ENCODE results near the gene DYNC2I2.
"Not testable (repeated sequence)": the region's sequence is repeated elsewhere in the genome, so short reads cannot be mapped to it uniquely, and the experiment has no call there.

DYNC2I2 gene

DNA sequence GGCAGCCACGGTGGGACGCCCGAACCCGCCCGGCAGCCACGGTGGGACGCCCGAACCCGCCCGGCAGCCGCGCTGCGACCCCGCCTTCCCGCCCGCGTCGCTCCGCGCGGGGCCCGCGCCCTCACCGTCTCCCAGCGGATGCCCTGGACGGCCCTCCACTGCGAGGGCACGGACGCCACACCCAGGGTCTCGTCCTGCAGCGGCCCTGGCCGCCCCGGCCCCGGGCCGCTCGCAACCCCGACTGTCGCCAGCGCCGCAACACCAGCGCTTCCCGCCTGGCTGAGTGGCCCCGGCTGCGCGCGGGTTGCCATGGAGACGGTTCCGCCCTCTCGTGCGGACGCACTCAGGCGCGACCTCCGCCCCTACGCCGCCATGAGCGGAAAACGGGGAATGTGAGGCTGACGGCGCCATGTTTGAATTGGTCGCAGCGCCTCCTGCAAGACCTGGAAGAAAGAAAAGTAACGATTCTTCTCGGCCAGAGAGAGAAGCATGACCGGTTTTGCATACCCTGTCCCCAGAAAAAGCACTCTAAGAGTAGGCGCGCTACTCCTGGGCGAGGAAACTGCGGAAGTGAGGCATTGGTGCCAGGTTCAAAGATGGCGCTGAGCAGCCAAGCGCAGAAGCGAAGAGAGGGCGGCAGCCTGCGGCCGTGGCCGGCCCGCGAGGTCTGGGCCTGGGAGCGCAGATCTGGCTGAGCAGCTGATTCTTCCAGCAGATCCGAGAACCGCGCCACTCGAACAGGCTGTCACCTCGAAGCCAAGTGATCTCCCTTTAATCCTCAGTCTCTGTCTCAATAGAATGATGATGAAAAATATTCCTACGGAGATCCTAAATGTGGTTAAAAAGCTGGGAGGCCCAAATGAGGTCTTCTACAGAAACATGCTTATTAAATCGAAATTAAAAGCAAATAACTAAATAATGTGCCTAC, at the start of gene DYNC2I2:
Gene DYNC2I2, minus strand, starts transcription at position 432 of the 928 bp plus-strand sequence. Its CDS starts 121 bp downstream, at position 311.
- DNase-seq (ENCODE audit: extremely low read depth in 1 of 2, low read depth in 1 of 2), result peak; percentile 90 to 93

DNA sequence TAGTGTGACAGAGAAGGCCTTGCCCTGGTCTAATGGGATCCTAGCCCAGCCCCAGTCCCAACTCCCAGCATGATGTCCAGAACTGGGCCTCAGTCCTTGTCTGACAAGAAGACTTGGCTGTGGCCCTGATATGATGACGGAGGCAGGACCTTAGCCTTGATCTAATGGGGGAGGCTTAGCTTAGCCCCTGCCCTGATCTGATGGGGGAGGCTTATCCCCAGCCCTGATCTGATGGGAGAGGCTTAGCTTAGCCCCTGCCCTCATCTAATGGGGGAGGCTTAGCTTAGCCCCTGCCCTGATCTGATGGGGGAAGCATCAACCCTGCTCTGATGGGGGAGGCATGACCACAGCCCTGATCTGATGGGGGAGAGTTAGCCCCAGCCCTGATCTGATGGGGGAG, 49.4 kb upstream of the DYNC2I2 start:
- no peak for DNase-seq (ENCODE audit: extremely low read depth in 1 of 2, low read depth in 1 of 2)

DNA sequence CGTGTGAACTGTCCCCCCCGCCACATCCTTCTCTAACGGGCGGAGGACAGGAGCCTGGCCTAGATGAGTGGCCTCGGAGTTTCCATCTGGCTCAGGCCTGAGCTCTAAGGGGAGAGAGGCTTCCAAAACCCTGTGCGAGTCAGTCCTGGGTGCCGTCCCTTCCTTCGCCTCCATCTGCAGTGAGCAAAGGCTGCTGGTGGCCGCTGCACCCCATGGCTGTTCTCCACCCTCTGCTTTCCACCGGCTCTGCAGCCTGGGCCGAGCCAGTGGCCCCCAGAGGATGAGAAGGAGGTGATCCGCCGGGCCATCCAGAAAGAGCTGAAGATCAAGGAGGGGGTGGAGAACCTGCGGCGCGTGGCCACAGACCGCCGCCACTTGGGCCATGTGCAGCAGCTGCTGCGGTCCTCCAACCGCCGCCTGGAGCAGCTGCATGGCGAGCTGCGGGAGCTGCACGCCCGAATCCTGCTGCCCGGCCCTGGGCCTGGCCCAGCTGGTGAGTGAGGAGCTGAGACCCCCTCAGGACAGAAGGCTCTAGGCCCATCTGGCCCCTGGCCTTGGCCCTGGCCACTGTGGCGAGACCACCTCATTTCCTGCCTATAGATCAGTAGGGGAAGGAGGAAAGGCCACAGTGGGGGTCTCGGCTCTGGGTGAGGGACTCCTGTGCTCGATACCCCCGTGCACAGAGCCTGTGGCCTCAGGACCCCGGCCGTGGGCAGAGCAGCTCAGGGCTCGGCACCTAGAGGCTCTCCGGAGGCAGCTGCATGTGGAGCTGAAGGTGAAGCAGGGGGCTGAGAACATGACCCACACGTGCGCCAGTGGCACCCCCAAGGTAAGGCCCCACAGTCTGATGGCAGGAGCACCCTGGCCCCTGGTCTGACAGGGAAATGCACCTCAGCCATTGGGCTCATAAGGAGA, 48.7 kb upstream of the DYNC2I2 start:
- DNase-seq (ENCODE audit: extremely low read depth in 1 of 2, low read depth in 1 of 2), result no peak

DNA sequence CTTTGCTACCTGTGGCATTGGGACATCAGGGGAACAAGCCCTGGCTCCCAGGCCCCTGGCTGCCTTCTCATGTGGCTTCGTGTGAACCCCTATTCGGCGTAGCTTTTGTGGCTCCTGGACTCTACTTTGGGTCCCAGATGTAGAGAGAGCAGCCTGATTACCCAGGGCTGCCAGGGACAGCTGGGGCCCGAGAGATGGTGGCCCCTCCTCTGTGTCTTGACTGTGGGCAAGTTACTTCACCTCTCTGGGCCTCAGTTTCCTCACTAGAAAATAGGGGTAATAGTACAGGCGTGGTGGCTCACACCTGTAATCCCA, 47.7 kb upstream of the DYNC2I2 start:
- no peak for DNase-seq (ENCODE audit: extremely low read depth in 1 of 2, low read depth in 1 of 2)

DNA sequence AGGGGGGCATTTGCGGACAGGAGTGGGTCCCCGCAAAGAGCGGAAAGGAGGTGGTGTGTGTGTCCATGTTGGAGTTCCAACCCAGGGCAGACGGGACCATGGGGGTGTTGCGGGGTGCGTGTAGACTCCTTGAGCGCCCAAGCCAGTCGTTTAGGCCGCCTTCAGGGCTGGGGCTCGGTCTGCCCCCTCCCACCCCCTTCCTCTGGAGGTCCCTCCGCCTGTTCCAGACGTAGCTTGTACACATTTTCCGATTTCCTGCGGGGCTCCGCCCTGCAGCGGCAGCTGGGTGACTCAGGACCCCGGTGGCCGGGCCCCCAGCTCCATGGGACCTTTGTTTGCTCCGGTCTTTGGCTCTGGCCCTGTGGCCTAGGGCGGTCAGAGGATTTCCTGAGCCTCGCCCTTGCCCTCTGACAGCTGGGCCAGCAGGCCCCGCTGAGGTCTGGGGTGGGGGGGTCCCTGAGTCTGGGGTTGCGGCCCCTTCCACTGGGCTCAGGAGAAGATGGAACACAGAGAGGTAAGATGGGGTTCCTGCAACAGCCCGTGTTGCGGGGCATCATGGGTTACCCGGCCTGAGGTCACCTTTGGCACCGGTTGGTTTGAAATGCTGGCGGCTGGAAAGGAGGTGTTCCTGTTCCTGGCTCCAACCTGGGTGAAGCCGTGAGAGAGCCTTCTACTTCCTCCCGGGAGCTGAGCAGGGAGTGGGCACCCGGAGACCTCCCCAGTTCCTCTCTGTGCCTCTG, 47.1 kb upstream of the DYNC2I2 start:
- no peak for DNase-seq (ENCODE audit: extremely low read depth in 1 of 2, low read depth in 1 of 2)

DNA sequence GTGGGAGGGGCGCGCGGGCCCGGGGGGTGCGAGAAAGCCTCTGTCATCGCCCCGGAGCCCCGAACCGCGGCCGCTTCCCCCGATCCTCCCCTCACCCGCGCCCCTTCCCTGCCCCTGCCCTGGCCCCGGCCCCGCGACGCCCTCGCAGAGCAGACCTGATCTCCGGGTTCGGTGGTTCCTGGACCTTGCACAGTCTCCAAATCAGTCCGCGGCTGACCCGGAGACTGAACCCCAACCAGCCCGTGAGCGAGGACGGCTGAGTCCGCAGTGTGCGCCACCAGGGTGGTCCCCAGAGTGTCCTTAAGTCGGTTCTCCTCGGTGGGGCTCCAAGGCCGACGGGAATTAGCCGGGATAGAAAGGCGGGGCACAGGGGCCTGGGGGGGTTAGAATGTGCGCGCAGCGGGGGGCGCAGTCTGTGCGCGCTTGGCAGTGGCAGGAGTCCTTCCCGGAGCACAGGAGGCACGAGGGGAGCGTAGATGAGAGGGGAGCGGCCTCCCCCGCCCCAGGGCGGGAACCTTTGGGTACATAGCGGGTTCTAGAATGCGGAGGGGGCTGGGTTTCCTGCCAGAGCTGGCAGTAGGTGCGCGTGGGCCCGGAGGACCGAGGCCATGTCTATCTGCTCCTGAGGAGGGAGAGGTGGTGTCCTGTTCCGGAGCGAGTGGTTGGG, 46.4 kb upstream of the DYNC2I2 start:
- DNase-seq (ENCODE audit: extremely low read depth in 1 of 2, low read depth in 1 of 2), result no peak

DNA sequence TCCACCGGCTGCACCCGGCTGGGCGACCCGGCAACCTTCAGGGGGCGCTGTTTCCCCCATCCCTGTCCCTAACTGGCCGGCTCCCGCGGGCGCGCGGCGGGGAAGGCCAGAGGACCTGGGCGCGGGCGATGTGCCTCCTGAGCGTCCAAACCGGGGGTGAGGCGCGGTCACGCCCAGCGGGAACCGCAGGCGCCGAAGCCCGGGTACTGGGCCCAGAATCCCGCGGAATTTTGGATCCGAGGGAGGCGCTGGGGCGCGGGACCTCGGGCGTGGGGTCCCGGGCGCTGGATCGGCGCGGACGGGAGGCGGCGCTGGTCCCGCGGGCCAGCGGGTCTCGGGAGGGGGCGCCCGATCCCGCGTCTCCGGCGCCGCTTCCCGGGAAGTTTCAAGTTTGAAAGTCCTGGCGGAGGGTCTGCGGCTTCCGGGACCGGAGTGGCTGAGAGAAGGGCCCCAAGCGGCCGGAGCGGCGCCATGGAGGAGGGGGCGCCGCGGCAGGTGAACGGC, 45.9 kb upstream of the DYNC2I2 start, which contains the start of gene PKN3:
Gene PKN3, plus strand, starts transcription at position 59 of the 504 bp plus-strand sequence. Its CDS starts 413 bp downstream, at position 472.
- peak; percentile 75 to 83 for DNase-seq (ENCODE audit: extremely low read depth in 1 of 2, low read depth in 1 of 2)

DNA sequence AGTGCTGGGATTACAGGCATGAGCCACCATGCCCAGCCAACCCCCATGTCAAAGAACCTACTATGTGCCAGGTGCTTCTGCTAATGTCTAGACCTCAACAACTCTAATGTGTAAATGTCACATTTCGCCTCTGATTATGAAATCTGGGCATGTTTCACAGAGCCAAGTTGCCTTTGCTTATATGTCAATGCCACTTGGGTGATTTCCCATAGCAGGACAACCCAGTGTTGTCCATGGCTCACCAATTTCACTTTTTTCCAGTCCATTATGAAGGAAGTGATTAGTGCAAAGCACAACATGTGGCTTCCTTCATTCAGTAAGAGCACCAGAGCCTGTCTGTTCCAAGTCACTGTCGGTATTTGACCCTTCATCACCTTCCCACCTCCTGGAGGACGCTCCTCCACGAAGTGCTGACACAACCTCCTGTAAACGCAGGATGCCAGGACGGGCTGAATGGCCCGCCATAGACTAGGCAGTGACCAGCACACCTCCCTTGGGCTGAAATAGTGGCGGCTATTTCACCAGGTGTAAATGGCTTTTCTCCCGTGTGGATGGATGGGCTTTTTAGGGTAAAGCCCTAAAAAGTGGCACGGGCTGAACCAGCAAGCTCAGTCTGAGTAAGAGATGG, 44.7 kb upstream of the DYNC2I2 start:
- DNase-seq (ENCODE audit: extremely low read depth in 1 of 2, low read depth in 1 of 2), result no peak

DNA sequence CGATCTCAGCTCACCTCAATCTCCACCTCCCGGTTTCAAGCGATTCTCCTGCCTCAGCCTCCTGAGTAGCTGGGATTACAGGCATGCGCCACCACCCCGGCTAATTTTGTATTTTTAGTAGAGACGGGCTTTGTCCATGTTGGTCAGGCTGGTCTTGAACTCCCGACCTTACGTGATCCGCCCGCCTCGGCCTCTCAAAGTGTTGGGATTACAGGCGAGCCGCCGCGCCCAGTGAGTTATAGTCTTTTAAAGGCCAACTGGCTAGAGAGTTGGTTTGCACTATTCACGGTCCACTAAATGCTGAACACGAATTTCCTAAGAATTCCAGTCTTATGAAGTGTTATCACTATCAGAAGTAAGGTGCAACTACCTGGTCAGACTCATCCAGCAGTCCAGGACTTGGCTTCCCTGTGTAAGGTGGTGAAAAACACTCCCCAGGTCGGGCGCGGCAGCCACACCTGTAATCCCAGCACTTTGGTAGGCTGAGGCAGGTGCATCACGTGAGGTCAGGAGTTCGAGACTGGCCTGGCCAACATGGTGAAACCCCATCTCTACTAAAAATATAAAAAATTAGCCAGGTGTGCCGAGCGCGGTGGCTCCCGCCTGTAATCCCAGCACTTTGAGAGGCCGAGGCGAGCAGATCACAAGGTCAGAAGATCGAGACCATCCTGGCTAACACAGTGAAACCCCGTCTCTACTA, 42.6 kb upstream of the DYNC2I2 start:
- not testable (repeated sequence) for DNase-seq (ENCODE audit: extremely low read depth in 1 of 2, low read depth in 1 of 2)

DNA sequence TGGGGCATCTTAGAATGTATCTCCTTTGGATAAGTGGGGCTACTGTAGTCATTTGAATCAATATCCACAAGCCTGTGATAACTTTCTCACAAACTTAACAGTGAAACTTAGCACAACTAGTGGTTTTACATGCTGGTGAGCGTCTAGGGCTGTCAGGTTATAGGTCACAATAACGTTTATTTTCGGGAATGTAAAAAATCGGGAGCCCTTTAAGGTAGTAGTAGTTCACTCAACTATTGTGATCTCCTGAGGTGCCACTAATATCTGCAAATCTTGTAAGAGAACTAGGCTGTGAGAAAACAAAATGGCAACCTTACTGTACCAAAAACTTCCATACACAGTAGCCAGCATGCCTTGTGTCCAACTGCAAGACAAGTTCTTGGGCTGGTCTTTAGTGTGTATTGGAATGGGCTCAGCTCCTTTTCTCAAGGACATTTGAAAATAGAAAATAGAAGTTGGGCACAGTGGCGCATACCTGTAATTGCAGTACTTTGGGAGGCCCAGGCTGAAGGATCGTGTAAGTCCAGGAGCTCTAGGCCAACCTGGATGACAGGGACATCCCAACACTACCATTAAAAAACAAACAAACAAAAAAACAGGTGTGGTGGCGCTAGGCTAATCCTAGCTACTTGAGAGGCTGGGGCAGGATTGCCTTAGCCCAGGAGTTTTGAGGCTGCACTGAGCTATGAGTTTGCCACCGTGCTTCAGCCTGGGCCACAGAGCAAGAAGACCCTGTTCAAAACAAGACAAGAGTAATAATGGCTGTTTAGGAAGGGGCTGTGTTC, 40.5 kb upstream of the DYNC2I2 start:
- DNase-seq (ENCODE audit: extremely low read depth in 1 of 2, low read depth in 1 of 2), result no peak

DNA sequence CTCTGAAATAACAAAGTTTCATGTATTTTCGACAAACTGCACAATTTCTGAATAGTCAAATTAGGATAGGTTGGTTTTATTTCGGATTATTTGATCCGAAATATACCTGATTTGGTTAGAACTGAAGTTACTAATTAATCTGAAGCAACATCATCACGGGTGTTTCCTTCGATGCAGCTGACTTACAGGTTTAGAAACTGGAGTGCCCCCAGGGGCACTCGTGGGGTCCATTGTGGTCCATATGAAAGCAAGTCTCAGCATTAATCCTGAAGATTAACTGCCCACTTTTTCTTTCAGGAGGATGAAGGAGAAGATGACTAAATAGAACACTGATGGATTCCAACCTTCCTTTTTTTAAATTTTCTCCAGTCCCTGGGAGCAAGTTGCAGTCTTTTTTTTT, 37.7 kb upstream of the DYNC2I2 start:
- DNase-seq (ENCODE audit: extremely low read depth in 1 of 2, low read depth in 1 of 2), result no peak

DNA sequence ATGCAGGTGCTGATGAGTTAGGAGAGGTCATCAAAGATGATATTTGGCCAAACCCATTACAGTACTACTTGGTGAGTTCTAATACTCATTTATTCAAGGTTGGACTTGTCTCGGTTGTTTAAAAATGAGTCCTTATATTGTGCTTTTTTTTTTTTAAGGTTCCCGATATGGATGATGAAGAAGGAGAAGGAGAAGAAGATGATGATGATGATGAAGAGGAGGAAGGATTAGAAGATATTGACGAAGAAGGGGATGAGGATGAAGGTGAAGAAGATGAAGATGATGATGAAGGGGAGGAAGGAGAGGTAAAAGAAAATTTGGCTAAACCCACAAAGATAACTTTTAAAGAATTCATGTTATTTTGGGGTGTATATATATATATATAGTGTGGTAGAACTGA, 37.1 kb upstream of the DYNC2I2 start:
- DNase-seq (ENCODE audit: extremely low read depth in 1 of 2, low read depth in 1 of 2), result not testable (repeated sequence)

DNA sequence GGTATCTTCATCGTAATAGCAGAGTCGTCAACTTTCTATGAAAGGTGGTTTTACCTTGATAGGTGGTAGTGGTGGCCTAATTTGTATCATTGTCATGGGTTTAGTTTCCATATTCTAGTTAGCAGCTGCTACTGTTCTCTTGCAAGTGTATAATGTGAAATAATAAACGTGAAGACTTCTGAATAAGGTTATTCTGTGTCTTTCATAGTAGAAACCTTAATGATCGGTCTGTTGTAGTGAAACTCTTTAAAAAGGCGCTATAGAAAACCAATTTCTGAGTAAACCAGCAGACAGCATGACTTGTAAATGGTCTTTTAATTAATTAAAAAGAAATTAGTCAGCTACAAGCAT, 34.0 kb upstream of the DYNC2I2 start:
- DNase-seq (ENCODE audit: extremely low read depth in 1 of 2, low read depth in 1 of 2), result no peak

DNA sequence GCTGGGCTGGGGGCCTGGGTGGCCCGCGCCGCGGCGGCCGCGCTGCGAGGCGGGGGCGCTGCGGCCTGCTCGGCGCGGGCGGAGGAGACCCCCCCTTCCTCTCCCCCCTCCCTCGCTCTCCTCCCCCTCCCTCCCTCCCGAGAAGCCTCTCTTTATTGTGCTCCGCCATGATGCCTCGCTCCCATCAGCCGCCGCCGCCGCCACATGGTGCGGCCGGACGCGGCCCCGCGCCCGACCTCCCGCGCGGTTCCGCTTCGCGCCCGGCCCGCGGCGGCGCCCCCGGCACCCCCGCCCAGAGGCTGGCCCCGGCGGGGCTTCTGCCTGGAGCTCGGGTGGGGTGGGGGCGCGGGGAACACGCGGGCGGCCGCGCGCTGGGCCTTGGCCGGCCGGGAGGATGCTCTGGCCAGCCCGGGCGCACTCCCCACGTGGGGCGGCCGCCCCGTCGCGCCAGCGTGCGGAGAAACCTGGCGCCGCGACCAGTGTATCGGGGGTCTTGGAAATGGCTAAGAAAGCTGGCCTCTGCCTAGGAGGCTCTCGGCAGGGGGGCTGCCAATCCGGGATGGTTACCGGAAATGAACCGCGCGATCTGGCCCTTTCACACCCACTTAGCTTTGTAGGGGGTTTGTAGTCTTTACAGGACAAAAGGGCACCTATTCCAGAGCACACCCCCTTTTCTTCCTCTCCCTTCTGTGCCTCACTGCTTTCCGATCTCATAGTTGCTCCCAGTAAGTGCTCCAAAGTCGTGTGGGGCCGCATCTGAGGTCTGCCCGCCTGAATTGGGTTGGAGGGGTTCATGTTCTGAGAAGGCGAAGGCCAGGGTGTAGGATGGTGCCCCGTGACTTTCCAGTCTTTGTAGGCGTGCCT, 33.4 kb upstream of the DYNC2I2 start:
- no peak for DNase-seq (ENCODE audit: extremely low read depth in 1 of 2, low read depth in 1 of 2)

DNA sequence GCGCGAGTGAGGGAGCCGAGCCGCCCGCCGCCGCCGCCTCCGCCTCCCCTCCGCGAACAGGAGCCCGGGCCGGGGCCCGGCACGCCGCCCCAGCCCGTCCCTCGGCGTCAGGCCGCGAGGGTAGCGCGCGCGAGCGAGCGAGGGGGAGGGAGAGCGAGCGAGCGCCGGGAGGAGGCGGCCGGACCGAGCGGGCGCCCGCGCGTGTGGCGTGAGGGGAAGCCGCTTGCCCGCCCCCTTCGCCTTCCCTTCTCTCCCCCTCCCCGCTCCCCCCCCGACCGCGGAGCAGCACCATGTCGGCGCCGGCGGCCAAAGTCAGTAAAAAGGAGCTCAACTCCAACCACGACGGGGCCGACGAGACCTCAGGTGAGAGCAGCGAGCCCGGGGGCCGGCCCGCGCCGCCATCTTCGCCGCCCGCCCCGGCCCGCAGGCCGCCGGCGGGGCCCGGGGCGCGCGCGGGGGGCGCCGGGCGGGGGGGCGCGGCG, 32.7 kb upstream of the DYNC2I2 start:
- no peak for DNase-seq (ENCODE audit: extremely low read depth in 1 of 2, low read depth in 1 of 2)

DNA sequence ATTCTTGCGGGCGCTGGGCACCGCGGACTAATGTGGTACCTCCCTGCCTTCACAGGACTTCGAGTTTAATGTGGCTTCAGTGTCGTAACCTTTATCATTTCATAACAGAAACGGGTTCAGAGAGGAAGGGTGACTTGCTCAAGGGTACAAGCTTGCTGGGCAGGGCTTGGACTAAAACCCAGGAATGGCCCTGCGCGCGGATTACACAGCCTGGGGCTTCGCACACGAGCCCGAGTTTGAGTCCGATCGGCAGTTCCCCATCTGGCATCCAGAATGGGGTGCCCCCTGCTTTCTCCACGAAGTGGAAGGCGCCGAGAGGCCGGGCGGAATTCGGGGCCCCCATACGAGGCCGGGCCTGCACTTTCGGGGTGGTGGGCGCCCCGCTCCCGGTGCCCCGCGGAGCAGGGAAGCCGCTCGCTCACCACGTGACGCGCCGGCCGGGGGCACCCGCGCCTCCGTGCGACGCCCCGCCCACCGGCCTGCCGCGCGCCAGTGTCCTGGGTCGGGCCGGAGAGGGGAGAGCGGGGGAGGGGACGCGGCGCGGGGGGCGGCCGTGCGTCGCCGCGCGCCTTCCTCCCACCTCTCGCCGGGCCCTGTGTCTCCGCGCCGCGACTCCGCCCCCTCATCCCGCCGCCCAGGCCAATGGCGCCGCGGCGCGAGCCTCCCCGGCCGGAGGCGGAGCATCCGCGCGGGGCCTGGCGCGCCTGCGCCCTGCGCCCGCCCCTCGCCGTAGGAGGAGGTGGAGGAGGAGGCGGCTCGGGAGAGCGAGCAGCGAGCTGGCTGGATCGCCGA, 32.0 kb upstream of the DYNC2I2 start, which contains the start of gene SET:
Gene SET, plus strand, starts transcription at position 722 of the 792 bp plus-strand sequence. CDS start 361 bp downstream, outside the sequence.
- peak; percentile 90 to 96 for DNase-seq (ENCODE audit: extremely low read depth in 1 of 2, low read depth in 1 of 2)

Data from stimulated activated CD8-positive, alpha-beta memory T cell treated with anti-CD3 and anti-CD28 coated beads, Interleukin-7, amount 100 ng/mL, for 48 hours (primary cell).